ENCODE data around the gene PEMT. TPM values are rescaled to one million over a fixed set of nuclear protein-coding genes. Genes with fewer than 3 reads are reported as not detected.

PEMT gene
- total and polyA plus RNA-seq, 2 of the 4 experiments (the other 2 are of a cell fraction) = 23.3 to 49.5 TPM

DNA sequence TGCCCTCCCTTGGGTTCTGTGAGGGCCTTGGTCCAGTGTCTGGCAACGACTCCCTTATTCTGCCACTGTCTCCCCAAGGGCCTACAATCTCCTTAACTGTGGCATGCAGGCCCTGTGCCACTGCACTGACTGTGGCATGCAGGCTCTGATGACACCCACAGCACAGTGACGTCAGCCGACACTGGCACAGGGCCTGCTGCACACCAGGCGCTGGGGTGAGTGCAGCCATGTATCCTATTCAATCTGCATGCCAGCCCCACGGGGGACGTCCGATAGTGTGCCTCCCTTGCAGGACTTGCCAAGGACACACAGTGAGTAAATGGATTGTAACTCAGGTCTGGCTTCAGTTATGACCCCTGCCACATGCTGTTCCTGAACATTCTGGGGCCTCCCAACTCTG is 55.6 kb downstream of the PEMT start:
- no peak overlapping the region for H4K5ac ChIP-seq (ENCODE audit: low read depth, low read length)
- dilution Hi-C loops (cut with HindIII; ENCODE audit: low sequenced_read_pairs, unreplicated experiment) (no loop called here), intact Hi-C loops (cut with micrococcal nuclease) (no loop called here), in situ Hi-C loops (cut with MboI; ENCODE audit: low sequenced_read_pairs) (no loop called here)
- CTCF ChIA-PET = no interaction called here
- H3K56ac ChIP-seq (ENCODE audit: extremely low read depth, insufficient read depth, low read length) = no peak overlapping the region
- no peak overlapping the region for H3K9ac ChIP-seq (ENCODE audit: low read depth, low read length)
- H3K9me1 ChIP-seq (ENCODE audit: insufficient read depth, low read length) = 0 out of 2 replicates have a peak, but pooled peaks cover 4% of the 10 kb centered on the region
- H4K91ac ChIP-seq (ENCODE audit: insufficient read depth, low read depth, low read length) = no peak overlapping the region
- H2AK5ac ChIP-seq (ENCODE audit: low read depth, low read length) = no peak overlapping the region
- H3K4me1 ChIP-seq (ENCODE audit: control insufficient read depth, insufficient read depth, low read length) = peaks cover 8% of the 10 kb centered on the region; the same call in 1 of the 2 replicates
- no peak overlapping the region for H2BK15ac ChIP-seq (ENCODE audit: low read depth, low read length)
- H3K23ac ChIP-seq (ENCODE audit: low read depth, low read length) = no peak overlapping the region
- no peak overlapping the region for H2BK20ac ChIP-seq (ENCODE audit: low read depth, low read length)
- no peaks in the 10 kb centered on the region for H3K79me1 ChIP-seq (ENCODE audit: low read depth in 1 of 2, low read length in 2 of 2)
- H2AFZ ChIP-seq (replicated peaks; ENCODE audit: low read length, poor library complexity) = no peak overlapping the region
- no TSS peak for BruUV-seq (replicated peaks)
- no peak overlapping the region for H2BK5ac ChIP-seq (ENCODE audit: low read depth, low read length, poor library complexity, severe bottlenecking)
- H3K36me3 ChIP-seq (ENCODE audit: control insufficient read depth, insufficient read depth, low read length) = no peaks in the 10 kb centered on the region
- no peak overlapping the region for H2AK9ac ChIP-seq (replicated peaks; ENCODE audit: low read depth, low read length, poor library complexity)
- H3K27me3 ChIP-seq (ENCODE audit: control insufficient read depth, insufficient read depth, low read length) = no peaks in the 10 kb centered on the region
- H3K14ac ChIP-seq (replicated peaks; ENCODE audit: low read depth, low read length) = no peak overlapping the region
- H3K27ac ChIP-seq (ENCODE audit: insufficient read depth, low read length) = no peak overlapping the region
- no peak overlapping the region for H3K4ac ChIP-seq (ENCODE audit: low read depth, low read length)
- WGBS, 2 experiments (ENCODE audit: extremely low coverage in 2 of 2, insufficient read length in 1 of 2) = 75% methylated on average over 2 of the region's 7 CpGs; no CpG with 5 or more reads in 1 of the 2 experiments
- TF ChIP-seq MAFK (IDR thresholded peaks at IDR 0.05; ENCODE audit: low read depth, low read length) = no peak
- TF ChIP-seq MXI1 (IDR thresholded peaks at IDR 0.05; ENCODE audit: borderline replicate concordance, low read depth, low read length) = no peak
- no peak for TF ChIP-seq SMC3 (IDR thresholded peaks at IDR 0.05; ENCODE audit: low read depth, low read length)
- TF ChIP-seq POLR2A (IDR thresholded peaks at IDR 0.05; ENCODE audit: low read depth, low read length) = no peak
- TF ChIP-seq ELK1 (IDR thresholded peaks at IDR 0.05; ENCODE audit: borderline replicate concordance, low read depth, low read length) = no peak
- no peak for TF ChIP-seq NFE2L2 (IDR thresholded peaks at IDR 0.05; ENCODE audit: low read depth, low read length)
- no peak for TF ChIP-seq RCOR1 (IDR thresholded peaks at IDR 0.05; ENCODE audit: insufficient replicate concordance, low read length)
- no peak for TF ChIP-seq CEBPB (IDR thresholded peaks at IDR 0.05; ENCODE audit: low read depth, low read length)
- TF ChIP-seq, protein P1, sequence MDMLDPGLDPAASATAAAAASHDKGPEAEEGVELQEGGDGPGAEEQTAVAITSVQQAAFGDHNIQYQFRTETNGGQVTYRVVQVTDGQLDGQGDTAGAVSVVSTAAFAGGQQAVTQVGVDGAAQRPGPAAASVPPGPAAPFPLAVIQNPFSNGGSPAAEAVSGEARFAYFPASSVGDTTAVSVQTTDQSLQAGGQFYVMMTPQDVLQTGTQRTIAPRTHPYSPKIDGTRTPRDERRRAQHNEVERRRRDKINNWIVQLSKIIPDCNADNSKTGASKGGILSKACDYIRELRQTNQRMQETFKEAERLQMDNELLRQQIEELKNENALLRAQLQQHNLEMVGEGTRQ (IDR thresholded peaks at IDR 0.05; ENCODE audit: low read depth, low read length) = no peak
- no peak for TF ChIP-seq FOS (IDR thresholded peaks at IDR 0.05; ENCODE audit: low read depth, low read length)
- no peak for TF ChIP-seq BHLHE40 (IDR thresholded peaks at IDR 0.05; ENCODE audit: low read depth, low read length)
- TF ChIP-seq, protein P2, sequence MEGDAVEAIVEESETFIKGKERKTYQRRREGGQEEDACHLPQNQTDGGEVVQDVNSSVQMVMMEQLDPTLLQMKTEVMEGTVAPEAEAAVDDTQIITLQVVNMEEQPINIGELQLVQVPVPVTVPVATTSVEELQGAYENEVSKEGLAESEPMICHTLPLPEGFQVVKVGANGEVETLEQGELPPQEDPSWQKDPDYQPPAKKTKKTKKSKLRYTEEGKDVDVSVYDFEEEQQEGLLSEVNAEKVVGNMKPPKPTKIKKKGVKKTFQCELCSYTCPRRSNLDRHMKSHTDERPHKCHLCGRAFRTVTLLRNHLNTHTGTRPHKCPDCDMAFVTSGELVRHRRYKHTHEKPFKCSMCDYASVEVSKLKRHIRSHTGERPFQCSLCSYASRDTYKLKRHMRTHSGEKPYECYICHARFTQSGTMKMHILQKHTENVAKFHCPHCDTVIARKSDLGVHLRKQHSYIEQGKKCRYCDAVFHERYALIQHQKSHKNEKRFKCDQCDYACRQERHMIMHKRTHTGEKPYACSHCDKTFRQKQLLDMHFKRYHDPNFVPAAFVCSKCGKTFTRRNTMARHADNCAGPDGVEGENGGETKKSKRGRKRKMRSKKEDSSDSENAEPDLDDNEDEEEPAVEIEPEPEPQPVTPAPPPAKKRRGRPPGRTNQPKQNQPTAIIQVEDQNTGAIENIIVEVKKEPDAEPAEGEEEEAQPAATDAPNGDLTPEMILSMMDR (conservative IDR thresholded peaks at IDR 0.05; ENCODE audit: low read depth, low read length) = no peak
- no peak for TF ChIP-seq MAZ (IDR thresholded peaks at IDR 0.05; ENCODE audit: borderline replicate concordance, low read depth, low read length)
- POLR2A ChIA-PET (ENCODE audit: unreplicated experiment) = no interaction called here
- no peak overlapping the region for H3K4me3 ChIP-seq (ENCODE audit: insufficient read depth, low read depth, low read length)
- H2BK120ac ChIP-seq (ENCODE audit: low read depth, low read length) = no peak overlapping the region
- H3K4me2 ChIP-seq (ENCODE audit: low read depth, low read length) = no peak overlapping the region
- no peak overlapping the region for H3K18ac ChIP-seq (ENCODE audit: low read depth, low read length)
- peak; percentile 39 for DNase-seq
- no peaks in the 10 kb centered on the region for H4K20me1 ChIP-seq (ENCODE audit: insufficient read depth, low read length)
- no peak overlapping the region for H4K8ac ChIP-seq (ENCODE audit: low read depth in 2 of 2, low read length in 2 of 2)
- ATAC-seq (ENCODE audit: low read depth) = peak; percentile 78
- H3K9me3 ChIP-seq (ENCODE audit: control insufficient read depth, insufficient read depth, low read length) = no peaks in the 10 kb centered on the region

Data from IMR-90 (cell line).